ENCODE results near the gene PALS1.

The PALS1 gene

GRCh38 chr14:67241411-67242167 is at the start of gene PALS1:
Gene PALS1 (plus strand): TSS chr14:67241435. CDS start chr14:67279171, 37,736 bp downstream.
- peak; percentile 79 for DNase-seq

- no peak for DNase-seq
Observed at GRCh38 chr14:67191768-67192290, 49.4 kb upstream of the PALS1 start.

GRCh38 chr14:67192366-67192765 is 48.9 kb upstream of the PALS1 start:
- DNase-seq: no peak

GRCh38 chr14:67195279-67195678 is 46.0 kb upstream of the PALS1 start:
- DNase-seq: no peak

- no peak for DNase-seq
Observed at GRCh38 chr14:67199016-67199415, 42.2 kb upstream of the PALS1 start.

GRCh38 chr14:67207810-67208209 is 33.4 kb upstream of the PALS1 start:
- DNase-seq: no peak

GRCh38 chr14:67218126-67218525 is 23.1 kb upstream of the PALS1 start:
- no peak for DNase-seq

- DNase-seq: no peak
Observed at GRCh38 chr14:67221248-67221981, 19.8 kb upstream of the PALS1 start.

- DNase-seq: no peak
Observed at GRCh38 chr14:67221982-67222328, 19.3 kb upstream of the PALS1 start.

GRCh38 chr14:67225523-67225922 is 15.7 kb upstream of the PALS1 start:
- DNase-seq: no peak

GRCh38 chr14:67228325-67228984 is 12.8 kb upstream of the PALS1 start:
- no peak for DNase-seq

GRCh38 chr14:67232066-67232465 is 9.2 kb upstream of the PALS1 start:
- peak; percentile 45 for DNase-seq

- no peak for DNase-seq
Observed at GRCh38 chr14:67232621-67233020, 8.6 kb upstream of the PALS1 start.

GRCh38 chr14:67237591-67237990 is 3.6 kb upstream of the PALS1 start:
- DNase-seq: no peak

- no peak for DNase-seq
Observed at GRCh38 chr14:67239582-67239981, 1.7 kb upstream of the PALS1 start.

GRCh38 chr14:67240168-67240932 is 885 bp upstream of the PALS1 start:
- DNase-seq: peak; percentile 82

- DNase-seq: peak; percentile 97
Observed at GRCh38 chr14:67240978-67241410, 241 bp upstream of the PALS1 start.

GRCh38 chr14:67242168-67242420 is 859 bp downstream of the PALS1 start:
- no peak for DNase-seq

- DNase-seq: no peak
Observed at GRCh38 chr14:67245104-67245503, 3.9 kb downstream of the PALS1 start.

GRCh38 chr14:67251573-67252226 is 10.5 kb downstream of the PALS1 start:
- DNase-seq: no peak

GRCh38 chr14:67253076-67253635 is 11.9 kb downstream of the PALS1 start:
- DNase-seq: no peak

GRCh38 chr14:67257906-67258305 is 16.7 kb downstream of the PALS1 start:
- DNase-seq: no peak

All from NCI-H2171 treated with DMSO at 0.1 percent for 48 hours (cell line).